HAP-1 (cell line): Measurements from ENCODE around the gene TESK2.
"Not testable (repeated sequence)": the region's sequence is repeated elsewhere in the genome, so short reads cannot be mapped to it uniquely, and the experiment has no call there.

Experiments
- DNase-seq, 2 experiments: peaks; one replicate each; pipeline ENCODE4 v3.0.0-alpha.2; 2016 to 2020; ENCODE audit warnings: low spot score in 2 of 2
- H3K27me3 ChIP-seq: fragments of 250-450 bp; sonication (Bioruptor Pico); 2 replicates; pipeline ENCODE4 v1.5.1; 2020; ENCODE audit warnings: low read depth, mild to moderate bottlenecking, moderate library complexity
- H3K36me3 ChIP-seq: fragments of 250-450 bp; sonication (Bioruptor Pico); replicated peaks from 2 replicates; pipeline ENCODE4 v1.5.1; 2020; ENCODE audit warnings: mild to moderate bottlenecking
- H3K4me1 ChIP-seq: fragments of 250-450 bp; sonication (Bioruptor Pico); 2 replicates; pipeline ENCODE4 v1.5.1; 2020; ENCODE audit warnings: mild to moderate bottlenecking
- H3K4me3 ChIP-seq: fragments of 250-450 bp; sonication (Bioruptor Pico); 2 replicates; pipeline ENCODE4 v1.5.1; 2020; ENCODE audit warnings: mild to moderate bottlenecking, moderate library complexity
- H3K9me3 ChIP-seq: fragments of 250-450 bp; sonication (Bioruptor Pico); 2 replicates; pipeline ENCODE4 v1.5.1; 2020; ENCODE audit warnings: mild to moderate bottlenecking, moderate library complexity
- in situ Hi-C: fragments of 300-500 bp; cut with MboI; formaldehyde crosslinking; loops from 3 replicates; pipeline ENCODE4 v1.14.3; 2020; ENCODE audit warnings: low sequenced_read_pairs, inconsistent platforms, mixed read lengths

The TESK2 gene, protein sequence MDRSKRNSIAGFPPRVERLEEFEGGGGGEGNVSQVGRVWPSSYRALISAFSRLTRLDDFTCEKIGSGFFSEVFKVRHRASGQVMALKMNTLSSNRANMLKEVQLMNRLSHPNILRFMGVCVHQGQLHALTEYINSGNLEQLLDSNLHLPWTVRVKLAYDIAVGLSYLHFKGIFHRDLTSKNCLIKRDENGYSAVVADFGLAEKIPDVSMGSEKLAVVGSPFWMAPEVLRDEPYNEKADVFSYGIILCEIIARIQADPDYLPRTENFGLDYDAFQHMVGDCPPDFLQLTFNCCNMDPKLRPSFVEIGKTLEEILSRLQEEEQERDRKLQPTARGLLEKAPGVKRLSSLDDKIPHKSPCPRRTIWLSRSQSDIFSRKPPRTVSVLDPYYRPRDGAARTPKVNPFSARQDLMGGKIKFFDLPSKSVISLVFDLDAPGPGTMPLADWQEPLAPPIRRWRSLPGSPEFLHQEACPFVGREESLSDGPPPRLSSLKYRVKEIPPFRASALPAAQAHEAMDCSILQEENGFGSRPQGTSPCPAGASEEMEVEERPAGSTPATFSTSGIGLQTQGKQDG

DNA sequence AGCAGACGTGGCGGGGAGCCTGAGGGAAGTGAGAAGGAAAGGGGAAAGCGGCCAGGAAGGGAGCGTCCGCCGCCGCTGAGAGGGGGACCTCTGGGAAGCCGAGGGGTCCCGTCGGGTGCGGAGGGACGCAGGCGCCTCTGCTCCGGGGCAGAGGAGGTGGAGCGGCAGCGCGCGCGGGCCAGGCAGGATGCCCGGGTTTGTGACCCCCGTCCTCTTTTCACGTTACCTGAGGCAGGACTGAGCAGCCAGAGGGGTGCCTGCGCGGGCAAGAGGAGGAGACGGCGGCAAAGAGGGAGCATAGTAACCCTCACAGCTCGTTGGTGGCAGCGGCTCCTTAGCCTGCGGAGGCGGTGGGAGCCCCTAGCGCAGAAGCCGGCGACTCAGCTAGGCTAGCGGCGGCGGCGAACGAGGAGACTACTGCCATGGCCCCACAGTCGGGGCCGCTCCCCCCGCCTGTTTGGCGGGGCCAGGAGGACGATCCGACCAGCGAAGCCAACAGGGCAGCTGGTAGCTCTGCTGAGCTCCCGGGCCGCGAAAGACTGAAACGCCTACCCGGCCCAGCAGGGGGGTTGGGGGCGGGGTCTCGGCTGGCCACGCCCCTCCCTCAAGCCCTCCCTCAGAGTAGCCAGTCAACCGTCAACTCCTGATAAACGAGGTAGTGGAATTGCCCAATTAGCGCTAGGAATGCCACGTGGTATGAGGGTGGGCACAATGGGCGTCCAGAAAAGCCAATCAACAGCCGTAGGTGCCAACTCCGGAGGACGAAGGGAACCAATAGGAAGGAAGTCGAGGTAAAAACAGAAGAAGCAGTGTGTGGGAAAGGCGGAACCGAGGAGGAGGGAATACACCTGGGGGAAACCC, at the start of gene TESK2:
Gene TESK2, minus strand, starts transcription at position 538 of the 861 bp plus-strand sequence. CDS start 33,378 bp downstream, outside the sequence.
- Histone ChIP-seq H3K4me1 (peaks cover 14% of the 10 kb centered on the region), H3K4me3 (peak within 1 kb of the TSS; percentile 69), H3K36me3 (no peaks in the 10 kb centered on the region; the same call in 1 of the 2 replicates), H3K27me3 (no peaks in the 10 kb centered on the region), H3K9me3 (no peaks in the 10 kb centered on the region)
- DNase-seq, result peak; percentile 97 to 99
- in situ Hi-C loops, result loop anchor here (5.0 to 10.0 kb wide), 3 partner anchors 144 to 656 kb away; partner anchors contain the start of genes HECTD3 and UROD

GRCh38 chr1:45536886-45537285, 45.9 kb upstream of the TESK2 start:
- Histone ChIP-seq H3K4me1 (no peaks in the 10 kb centered on the region; the same call in 1 of the 2 replicates), H3K4me3 (no peak overlapping the region), H3K36me3 (no peaks in the 10 kb centered on the region), H3K9me3 (no peaks in the 10 kb centered on the region), H3K27me3 (no peaks in the 10 kb centered on the region)
- no peak for DNase-seq
- in situ Hi-C loops, result no loop called here

- in situ Hi-C loops, result no loop called here
- Histone ChIP-seq H3K27me3 (no peaks in the 10 kb centered on the region), H3K4me3 (no peak overlapping the region), H3K9me3 (no peaks in the 10 kb centered on the region), H3K36me3 (no peaks in the 10 kb centered on the region), H3K4me1 (no peaks in the 10 kb centered on the region; the same call in 1 of the 2 replicates)
- no peak for DNase-seq
These were observed 45.2 kb upstream of the TESK2 start for GRCh38 chr1:45535988-45536766.

DNA sequence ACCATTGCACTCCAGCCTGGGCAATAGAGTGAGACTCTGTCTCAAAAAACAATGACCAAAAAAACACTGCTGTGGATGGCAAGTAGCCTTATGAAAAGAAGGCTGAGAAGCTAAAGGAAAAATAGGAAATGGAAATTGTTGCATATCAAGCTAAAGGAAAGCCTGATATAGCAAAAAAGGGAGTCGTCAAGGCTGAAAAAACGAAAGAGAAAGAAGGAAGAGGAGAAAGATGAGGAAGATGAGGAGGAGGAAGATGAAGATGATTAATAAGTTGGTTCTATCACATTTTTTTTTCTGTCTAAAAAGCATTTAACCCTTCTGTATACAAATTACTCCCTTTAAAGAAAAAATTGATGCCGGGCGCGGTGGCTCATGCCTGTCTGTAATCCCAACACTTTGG, 40.9 kb upstream of the TESK2 start:
- no peaks in the 10 kb centered on the region for H3K36me3 ChIP-seq
- H3K9me3 ChIP-seq, result no peaks in the 10 kb centered on the region
- no peaks in the 10 kb centered on the region for H3K27me3 ChIP-seq
- in situ Hi-C loops, result no loop called here
- H3K4me3 ChIP-seq, result no peak overlapping the region
- DNase-seq, result no peak
- H3K4me1 ChIP-seq, result peaks cover 18% of the 10 kb centered on the region

DNA sequence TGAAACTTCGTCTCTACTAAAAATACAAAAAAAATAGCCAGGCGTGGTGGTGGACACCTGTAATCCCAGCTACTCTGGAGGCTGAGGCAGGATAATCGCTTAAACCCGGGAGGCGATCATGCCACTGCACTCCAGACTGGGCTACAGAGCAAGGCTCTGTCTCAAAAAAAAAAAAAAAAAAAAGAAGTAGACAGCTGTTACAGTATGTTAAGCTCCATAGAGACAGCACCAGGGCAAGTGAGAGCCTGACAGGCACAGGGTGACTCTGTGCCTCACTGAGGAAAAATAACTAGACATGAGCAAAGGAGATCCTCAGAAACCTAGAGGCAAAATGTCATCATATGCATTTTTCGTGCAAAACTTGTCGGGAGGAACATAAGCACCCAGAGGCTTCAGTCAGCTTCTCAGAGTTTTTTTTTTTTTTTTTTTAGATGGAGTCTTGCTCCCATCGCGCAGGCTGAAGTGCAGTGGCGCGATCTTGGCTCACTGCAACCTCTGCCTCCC, 39.7 kb upstream of the TESK2 start:
- no peaks in the 10 kb centered on the region for H3K9me3 ChIP-seq
- no peak for DNase-seq
- H3K4me1 ChIP-seq, result peaks cover 27% of the 10 kb centered on the region
- no peaks in the 10 kb centered on the region for H3K36me3 ChIP-seq
- no peaks in the 10 kb centered on the region for H3K27me3 ChIP-seq
- in situ Hi-C loops, result no loop called here
- H3K4me3 ChIP-seq, result no peak overlapping the region

DNA sequence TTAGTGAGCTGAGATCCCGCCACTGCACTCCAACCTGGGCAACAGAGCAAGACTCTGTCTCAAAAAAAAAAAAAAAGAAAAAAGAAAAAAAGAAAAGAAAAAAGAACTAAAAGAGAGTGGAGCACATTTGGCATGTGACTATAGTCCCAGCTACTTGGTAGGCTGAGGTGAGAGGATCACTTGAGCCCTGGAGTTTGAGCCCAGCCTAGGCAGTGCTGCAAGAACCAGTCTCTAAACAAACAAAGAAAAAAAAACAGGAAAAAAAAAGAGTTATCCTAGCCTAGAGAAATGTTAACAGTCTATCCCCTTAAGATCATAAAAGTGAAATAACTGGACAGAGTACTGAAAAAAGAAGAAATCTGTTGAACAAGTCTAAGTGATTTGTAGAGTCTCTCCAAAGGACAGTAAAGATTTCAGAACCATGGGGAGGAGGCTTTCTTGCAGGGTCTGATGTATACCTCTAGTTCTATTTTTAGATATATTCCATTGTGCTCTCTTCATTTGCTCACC, 35.2 kb upstream of the TESK2 start:
- no peak for DNase-seq
- Histone ChIP-seq H3K27me3 (no peaks in the 10 kb centered on the region), H3K4me3 (no peak overlapping the region), H3K4me1 (peaks cover 49% of the 10 kb centered on the region), H3K9me3 (no peaks in the 10 kb centered on the region), H3K36me3 (peaks cover 4% of the 10 kb centered on the region; the same call in 1 of the 2 replicates)
- in situ Hi-C loops, result no loop called here

DNA sequence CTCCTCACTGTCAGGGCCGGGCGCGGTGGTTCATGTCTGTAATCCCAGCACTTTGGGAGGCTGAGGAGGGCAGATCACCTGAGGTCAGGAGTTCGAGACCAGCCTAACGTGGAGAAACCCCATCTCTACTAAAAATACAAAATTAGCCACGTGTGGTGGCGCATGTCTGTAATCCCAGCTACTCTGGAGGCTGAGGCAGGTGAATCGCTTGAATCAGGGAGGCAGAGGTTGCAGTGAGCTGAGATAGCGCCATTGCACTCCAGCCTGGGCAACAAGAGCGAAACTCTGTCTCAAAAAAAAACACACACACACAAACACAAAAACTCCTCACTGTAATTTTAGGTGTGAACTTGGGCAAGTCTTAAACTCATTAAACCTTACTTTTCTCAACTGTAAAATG, 33.0 kb upstream of the TESK2 start:
- H3K27me3 ChIP-seq, in situ Hi-C loops, H3K9me3 ChIP-seq, DNase-seq, H3K4me3 ChIP-seq: not testable (repeated sequence)
- Histone ChIP-seq H3K4me1 (peaks cover 53% of the 10 kb centered on the region), H3K36me3 (peaks cover 11% of the 10 kb centered on the region)

GRCh38 chr1:45523516-45523915, 32.6 kb upstream of the TESK2 start:
- DNase-seq, H3K9me3 ChIP-seq, in situ Hi-C loops, H3K4me3 ChIP-seq, H3K27me3 ChIP-seq: not testable (repeated sequence)
- Histone ChIP-seq H3K36me3 (peaks cover 16% of the 10 kb centered on the region), H3K4me1 (peaks cover 52% of the 10 kb centered on the region)

DNA sequence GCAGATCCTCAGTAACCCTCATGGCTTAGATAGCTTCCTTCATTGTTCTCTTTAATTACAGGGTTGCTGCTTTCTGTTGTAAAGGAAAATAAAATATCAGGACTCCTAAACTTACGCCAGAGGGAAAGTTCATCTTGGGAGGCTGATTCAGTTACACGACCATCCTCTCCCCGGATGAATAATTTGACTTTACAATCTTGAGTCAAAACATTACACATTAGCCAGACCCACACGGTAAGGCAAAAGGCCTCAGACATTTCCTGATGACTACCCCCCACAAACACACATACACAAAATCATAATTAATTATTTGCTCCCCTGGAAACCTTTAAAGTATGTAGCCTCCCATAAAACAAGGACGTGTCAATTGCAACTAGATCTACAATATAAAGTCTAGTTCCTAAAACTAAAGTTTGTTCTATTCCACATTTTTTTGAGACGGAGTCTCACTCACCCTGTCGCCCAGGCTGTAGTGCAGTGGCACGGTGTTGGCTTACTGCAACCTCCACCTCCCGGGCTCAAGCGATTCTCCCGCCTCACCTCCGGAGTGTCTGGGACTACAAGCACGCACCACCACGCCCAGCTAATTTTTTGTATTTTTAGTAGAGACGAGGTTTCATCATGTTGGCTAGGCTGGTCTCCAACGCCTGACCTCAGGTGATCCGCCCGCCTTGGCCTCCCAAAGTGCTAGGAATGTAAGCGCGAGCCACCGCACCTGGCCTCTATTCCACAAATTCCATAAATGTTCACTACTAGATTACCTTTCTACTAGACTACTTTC, 31.6 kb upstream of the TESK2 start:
- Histone ChIP-seq H3K4me3 (peak overlapping the region; percentile 99), H3K4me1 (peaks cover 45% of the 10 kb centered on the region), H3K27me3 (no peaks in the 10 kb centered on the region), H3K36me3 (peaks cover 23% of the 10 kb centered on the region), H3K9me3 (no peaks in the 10 kb centered on the region)
- no peak for DNase-seq
- in situ Hi-C loops, result no loop called here

DNA sequence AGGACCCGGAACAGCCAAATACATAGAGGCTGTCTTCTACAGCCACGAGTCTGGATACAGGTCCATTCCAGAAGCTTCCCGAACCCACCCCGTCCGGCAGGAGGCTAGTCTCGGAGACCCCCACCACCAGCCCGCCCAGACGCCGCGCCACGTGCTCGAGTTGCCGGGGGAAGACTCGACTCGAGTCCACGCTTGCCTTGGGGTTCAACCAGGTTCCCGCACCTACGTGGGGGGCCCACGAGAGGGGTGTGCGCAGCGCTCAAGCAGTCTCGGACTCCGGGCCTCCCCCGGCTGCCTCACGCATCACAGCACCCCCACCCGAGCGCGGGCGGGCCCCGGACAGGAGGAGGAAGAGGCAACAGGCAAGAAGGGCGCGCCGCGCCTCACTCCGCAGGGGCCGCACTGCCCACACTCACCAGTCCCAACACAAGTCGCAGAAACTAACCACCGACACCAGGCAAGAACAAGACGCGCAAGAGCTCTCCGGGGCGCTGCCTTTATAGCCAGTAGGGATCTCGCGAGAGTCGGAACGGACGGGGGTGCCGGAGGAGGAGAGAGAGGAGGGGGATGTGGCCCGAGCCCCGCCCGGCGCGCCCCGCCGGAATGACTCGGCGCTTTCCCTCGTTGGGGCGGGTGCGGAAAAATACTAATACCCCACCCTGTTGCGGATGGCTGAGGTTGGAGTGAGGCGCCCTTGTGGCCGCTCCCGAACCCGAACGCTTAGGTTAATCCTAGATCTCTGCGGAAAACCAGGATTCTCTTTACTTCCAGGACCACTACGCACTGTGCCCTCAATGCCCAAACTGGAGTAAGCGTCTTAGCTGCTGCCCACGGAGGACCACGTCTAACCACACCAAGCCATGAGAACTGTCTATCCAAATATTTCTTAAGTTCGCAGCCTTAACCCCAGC, 30.7 kb upstream of the TESK2 start, which contains the start of gene PRDX1:
Gene PRDX1, minus strand, starts transcription at position 472 of the 911 bp plus-strand sequence. CDS start 2,841 bp downstream, outside the sequence.
- Histone ChIP-seq H3K4me3 (peak within 1 kb of the TSS; percentile 99), H3K4me1 (peaks cover 41% of the 10 kb centered on the region), H3K27me3 (no peaks in the 10 kb centered on the region), H3K36me3 (peaks cover 31% of the 10 kb centered on the region), H3K9me3 (no peaks in the 10 kb centered on the region)
- in situ Hi-C loops, result no loop called here
- DNase-seq, result peak; percentile 89 to 98

- DNase-seq, in situ Hi-C loops, H3K27me3 ChIP-seq, H3K9me3 ChIP-seq: not testable (repeated sequence)
- H3K4me1 ChIP-seq, result peaks cover 25% of the 10 kb centered on the region
- H3K4me3 ChIP-seq, result peak overlapping the region; percentile 99
- peaks cover 50% of the 10 kb centered on the region for H3K36me3 ChIP-seq
These were observed 28.8 kb upstream of the TESK2 start for GRCh38 chr1:45519774-45520173.
